Smooth muscle cell (in vitro differentiated cells): ENCODE data around the gene MED12L. TPM values are rescaled to one million over a fixed set of nuclear protein-coding genes. Genes with fewer than 3 reads are reported as not detected.

Experiments used
- DNase-seq: peaks from one replicate; lab custom pipeline; 2025; ENCODE audit not compliant: unreplicated experiment; lab: John Stamatoyannopoulos, UW
- H2AFZ ChIP-seq: fragments of 200-600 bp; sonication (generic); 2 replicates; pipeline ENCODE4 v1.6.0; 2016; ENCODE audit warnings: antibody characterized with exemption, low read depth, mild to moderate bottlenecking
- H3F3A ChIP-seq: fragments of 200-600 bp; sonication (generic); 2 replicates; pipeline ENCODE4 v1.6.0; 2017; ENCODE audit warnings: antibody characterized with exemption, low read depth
- H3K27ac ChIP-seq: fragments of 200-600 bp; sonication (generic); 2 replicates; pipeline ENCODE4 v1.5.1; 2016; ENCODE audit warnings: low read depth, mild to moderate bottlenecking
- H3K27me3 ChIP-seq: fragments of 200-600 bp; sonication (generic); 2 replicates; pipeline ENCODE4 v1.6.1; 2016; ENCODE audit warnings: low read depth, mild to moderate bottlenecking
- H3K36me3 ChIP-seq: fragments of 200-600 bp; sonication (generic); 2 replicates; pipeline ENCODE4 v1.5.1; 2016; ENCODE audit warnings: low read depth
- H3K4me1 ChIP-seq: fragments of 200-600 bp; sonication (generic); 2 replicates; pipeline ENCODE4 v1.5.1; 2016; ENCODE audit warnings: low read depth
- H3K4me2 ChIP-seq: fragments of 200-600 bp; sonication (generic); 2 replicates; pipeline ENCODE4 v1.6.0; 2016; ENCODE audit warnings: mild to moderate bottlenecking
- H3K4me3 ChIP-seq: fragments of 200-600 bp; sonication (generic); 2 replicates; pipeline ENCODE4 v1.5.1; 2016; ENCODE audit warnings: mild to moderate bottlenecking
- H3K79me2 ChIP-seq: fragments of 200-600 bp; sonication (generic); 2 replicates; pipeline ENCODE4 v1.6.0; 2016; ENCODE audit warnings: low read depth, mild to moderate bottlenecking
- H3K9ac ChIP-seq: fragments of 200-600 bp; sonication (generic); 2 replicates; pipeline ENCODE4 v1.6.0; 2016; ENCODE audit warnings: low read depth
- H3K9me3 ChIP-seq: fragments of 200-600 bp; sonication (generic); replicated peaks from 2 replicates; pipeline ENCODE4 v1.5.1; 2016; ENCODE audit warnings: low read depth
- H4K20me1 ChIP-seq: fragments of 200-600 bp; sonication (generic); 2 replicates; pipeline ENCODE4 v1.6.0; 2016; ENCODE audit warnings: low read depth
- WGBS: methylation state at CpG from one replicate; pipeline ENCODE4 v1.1.7; 2016; ENCODE audit warnings: low lambda C conversion rate; 5-methylcytosine and 5-hydroxymethylcytosine counted together
- polyA plus RNA-seq: library from polyadenylated mRNA; unstranded; fragments of >200 nt; fragmentation: Nextera tagmentation; extraction: Ambion mirVana; gene quantifications from 2 replicates; pipeline ENCODE4 v1.2.1, GENCODE V29; 2016
- total RNA-seq: library from RNA; depleted of rRNA; stranded (reverse); fragments of >200 nt; gene quantifications from 2 replicates; pipeline ENCODE4 v1.2.3, GENCODE V29; 2014
- TF ChIP-seq, protein P1 (sequence below): fragments of 200-600 bp; sonication (generic); IDR thresholded peaks from 2 replicates; pipeline ENCODE4 v1.5.1; 2017; ENCODE audit warnings: borderline replicate concordance, mild to moderate bottlenecking, antibody characterized with exemption; ENCODE audit not compliant: insufficient read depth, poor library complexity, severe bottlenecking

The MED12L gene
- total and polyA plus RNA-seq, 2 experiments from 2014 or later: 0.26 to 1.5 TPM

- TF ChIP-seq, protein P1, sequence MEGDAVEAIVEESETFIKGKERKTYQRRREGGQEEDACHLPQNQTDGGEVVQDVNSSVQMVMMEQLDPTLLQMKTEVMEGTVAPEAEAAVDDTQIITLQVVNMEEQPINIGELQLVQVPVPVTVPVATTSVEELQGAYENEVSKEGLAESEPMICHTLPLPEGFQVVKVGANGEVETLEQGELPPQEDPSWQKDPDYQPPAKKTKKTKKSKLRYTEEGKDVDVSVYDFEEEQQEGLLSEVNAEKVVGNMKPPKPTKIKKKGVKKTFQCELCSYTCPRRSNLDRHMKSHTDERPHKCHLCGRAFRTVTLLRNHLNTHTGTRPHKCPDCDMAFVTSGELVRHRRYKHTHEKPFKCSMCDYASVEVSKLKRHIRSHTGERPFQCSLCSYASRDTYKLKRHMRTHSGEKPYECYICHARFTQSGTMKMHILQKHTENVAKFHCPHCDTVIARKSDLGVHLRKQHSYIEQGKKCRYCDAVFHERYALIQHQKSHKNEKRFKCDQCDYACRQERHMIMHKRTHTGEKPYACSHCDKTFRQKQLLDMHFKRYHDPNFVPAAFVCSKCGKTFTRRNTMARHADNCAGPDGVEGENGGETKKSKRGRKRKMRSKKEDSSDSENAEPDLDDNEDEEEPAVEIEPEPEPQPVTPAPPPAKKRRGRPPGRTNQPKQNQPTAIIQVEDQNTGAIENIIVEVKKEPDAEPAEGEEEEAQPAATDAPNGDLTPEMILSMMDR: no peak
- peak overlapping the region; percentile 51 for H3K4me2 ChIP-seq
- no peaks in the 10 kb centered on the region for H3F3A ChIP-seq
- no peaks in the 10 kb centered on the region for H3K36me3 ChIP-seq
- no peaks in the 10 kb centered on the region for H4K20me1 ChIP-seq
- H3K4me3 ChIP-seq: no peak overlapping the region
- WGBS: 99% methylated on average over 5 of the region's 5 CpGs
- no peaks in the 10 kb centered on the region for H3K27me3 ChIP-seq
- H3K9me3 ChIP-seq: no peaks in the 10 kb centered on the region
- H2AFZ ChIP-seq: no peak overlapping the region
- no peak overlapping the region for H3K9ac ChIP-seq
- no peak for DNase-seq
- H3K4me1 ChIP-seq: no peaks in the 10 kb centered on the region
- no peaks in the 10 kb centered on the region for H3K79me2 ChIP-seq
- peak overlapping the region; percentile 63 for H3K27ac ChIP-seq
These were observed 113.4 kb downstream of the MED12L start for GRCh38 chr3:151198849-151199248.

DNA sequence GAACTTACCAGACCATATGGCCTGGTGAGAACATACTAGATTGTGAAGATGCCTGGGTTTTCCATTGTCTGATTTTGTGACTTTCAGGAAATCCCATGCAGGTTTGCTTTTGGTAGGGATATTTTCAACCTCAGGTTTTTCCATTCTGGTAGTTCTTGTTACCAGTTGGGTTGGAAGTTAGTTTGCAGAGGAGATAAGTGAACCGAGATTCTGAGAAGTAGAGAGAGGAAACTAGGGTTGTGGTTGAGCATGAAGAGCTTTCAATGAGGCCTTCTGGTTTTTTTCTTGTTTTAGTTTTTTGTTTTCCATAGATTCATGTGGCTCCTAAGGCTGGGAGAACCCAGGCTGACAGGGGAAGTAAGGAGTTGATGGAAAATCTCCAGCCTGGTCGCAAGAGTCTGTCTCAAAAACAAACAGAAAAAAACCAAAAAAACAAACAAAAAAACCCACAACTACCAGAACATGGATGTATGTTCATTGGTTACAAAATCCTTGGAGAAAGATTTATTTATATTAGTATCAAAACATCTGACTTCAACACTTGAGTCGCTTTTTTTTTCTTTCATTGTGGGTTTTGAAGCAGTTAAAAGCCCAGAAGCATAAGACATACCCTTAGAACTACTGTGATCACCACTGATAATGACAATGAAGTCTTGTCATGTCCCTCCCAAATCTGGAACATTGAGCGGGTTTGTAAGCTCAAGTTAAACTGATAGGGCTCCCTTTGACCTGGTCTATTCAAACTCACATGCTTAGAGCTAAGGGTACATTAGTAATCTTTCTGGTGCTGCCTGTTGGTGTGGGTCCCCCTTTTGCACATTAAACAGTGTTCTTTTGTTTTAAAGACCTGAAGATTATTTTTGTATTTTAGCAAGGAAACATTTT is 114.3 kb downstream of the MED12L start:
- WGBS: 57% methylated on average over 4 of the region's 4 CpGs
- DNase-seq: no peak
- H3K27ac ChIP-seq: no peak overlapping the region

DNA sequence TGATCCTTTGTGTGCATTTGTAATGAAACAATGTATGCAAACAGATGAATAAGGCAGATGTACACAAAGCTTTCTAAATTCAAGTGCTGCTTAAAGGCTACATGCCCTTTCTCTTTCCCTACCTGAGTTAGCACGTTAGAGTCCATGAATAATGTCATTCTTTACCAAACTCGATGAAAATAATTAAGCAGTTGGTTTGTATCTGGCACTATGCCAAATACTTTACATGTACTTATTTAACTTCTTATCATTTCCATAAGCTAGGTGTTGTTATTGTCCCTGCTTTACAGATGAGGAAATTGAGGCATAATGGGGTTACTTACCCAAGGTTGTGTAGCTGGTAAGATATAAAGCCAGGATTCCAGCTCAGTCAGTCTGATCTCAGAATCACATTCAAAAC is 115.1 kb downstream of the MED12L start:
- Histone ChIP-seq H3K27me3 (no peaks in the 10 kb centered on the region), H3F3A (no peaks in the 10 kb centered on the region), H3K4me2 (no peak overlapping the region), H3K27ac (no peak overlapping the region), H3K36me3 (no peaks in the 10 kb centered on the region), H3K9ac (no peak overlapping the region), H2AFZ (no peak overlapping the region), H4K20me1 (no peaks in the 10 kb centered on the region), H3K4me1 (no peaks in the 10 kb centered on the region), H3K9me3 (no peaks in the 10 kb centered on the region), H3K79me2 (no peaks in the 10 kb centered on the region), H3K4me3 (no peak overlapping the region)
- no peak for DNase-seq
- TF ChIP-seq, protein P1: no peak
- WGBS: 94% methylated on average over 2 of the region's 2 CpGs

More for the DNA sequence above, 114.3 kb downstream of the MED12L start:
- no peaks in the 10 kb centered on the region for H3K27me3 ChIP-seq
- H3K9ac ChIP-seq: no peak overlapping the region
- no peaks in the 10 kb centered on the region for H3F3A ChIP-seq
- no peaks in the 10 kb centered on the region for H3K79me2 ChIP-seq
- no peak overlapping the region for H2AFZ ChIP-seq
- no peaks in the 10 kb centered on the region for H3K36me3 ChIP-seq
- no peak overlapping the region for H3K4me2 ChIP-seq
- no peak overlapping the region for H3K4me3 ChIP-seq
- TF ChIP-seq, protein P1: no peak
- no peaks in the 10 kb centered on the region for H4K20me1 ChIP-seq
- H3K9me3 ChIP-seq: no peaks in the 10 kb centered on the region
- no peaks in the 10 kb centered on the region for H3K4me1 ChIP-seq
